HepG2 (cell line): Measurements from ENCODE around the gene FRMD4A. TPM values are rescaled to one million over a fixed set of nuclear protein-coding genes. Genes with fewer than 3 reads are reported as not detected.

Experiments
- ATAC-seq: fragments of 200-7000 bp; cut with Tn5 transposase; 3 replicates; pipeline ENCODE4 v1.9.1; 2020; ENCODE audit warnings: mild to moderate bottlenecking, moderate library complexity
- BruUV-seq: library from RNA; stranded (reverse); fragments of 400-500 nt; replicated peaks from 2 replicates; lab custom pipeline; 2021; lab: Mats Ljungman, UMichigan
- CTCF ChIA-PET: fragments of 300-600 bp; formaldehyde crosslinking; extraction: SDS; loops from one replicate; lab custom pipeline; 2021; ENCODE audit warnings: low total read pairs, inconsistent platforms, low intra/inter-chr PET ratio; lab: Yijun Ruan, JAX
- POLR2A ChIA-PET: fragments of 350-600 bp; sonication (Branson Sonifier 250); formaldehyde crosslinking; loops from one replicate; lab custom pipeline; 2020; ENCODE audit warnings: antibody characterized with exemption, inconsistent platforms; lab: Yijun Ruan, JAX
- DNase-seq: peaks from one replicate; pipeline ENCODE4 v3.0.0-alpha.2; 2015; ENCODE audit warnings: low spot score
- FAIRE-seq: peaks from 3 replicates; lab custom pipeline; 2011; peaks lifted over from hg19 to GRCh38; lab: Jason Lieb, UNC
- H2AFZ ChIP-seq: one replicate; pipeline ENCODE4 v1.6.1; 2011; ENCODE audit warnings: low read length, inconsistent platforms
- H3K27ac ChIP-seq: fragments of 300-600 bp; 3 replicates; pipeline ENCODE4 v1.8.0; 2011; ENCODE audit warnings: mixed run types, mild to moderate bottlenecking, mixed read lengths, low read length, inconsistent platforms; ENCODE audit not compliant: insufficient read depth; ENCODE audit errors: extremely low read length
- H3K27me3 ChIP-seq, 2 experiments: fragments of 200-600 bp in 1 of 2; 2 replicates in 1 of 2; 3 replicates in 1 of 2; pipeline versions ENCODE4 v1.6.0 to v1.8.0; 2011; ENCODE audit warnings: low read length in 2 of 2, mild to moderate bottlenecking in 2 of 2, moderate library complexity in 2 of 2, inconsistent platforms in 1 of 2; ENCODE audit not compliant: insufficient read depth in 2 of 2, control insufficient read depth in 1 of 2
- H3K36me3 ChIP-seq, 2 experiments: fragments of 200-600 bp in 1 of 2; replicated peaks in 1 of 2; 2 replicates in 1 of 2; 3 replicates in 1 of 2; pipeline versions ENCODE4 v1.5.1 to v1.8.0; 2011; ENCODE audit warnings: low read length in 2 of 2, inconsistent platforms in 1 of 2; ENCODE audit not compliant: insufficient read depth in 2 of 2, control insufficient read depth in 1 of 2
- H3K4me1 ChIP-seq: 2 replicates; pipeline ENCODE4 v1.5.1; 2012; ENCODE audit warnings: low read length, inconsistent platforms; ENCODE audit not compliant: insufficient read depth
- H3K4me2 ChIP-seq: 2 replicates; pipeline ENCODE4 v1.6.0; 2011; ENCODE audit warnings: low read depth, low read length, inconsistent platforms
- H3K4me3 ChIP-seq, 3 experiments: fragments of 200-600 bp in 1 of 3; sonication (generic), shearing (Covaris generic) in 1 of 3; replicated peaks in 1 of 3; 2 replicates each; pipeline ENCODE4 v1.5.1; 2011 to 2016; ENCODE audit warnings: low read length in 3 of 3, inconsistent platforms in 2 of 3, low read depth in 2 of 3, mild to moderate bottlenecking in 2 of 3, control low read depth in 1 of 3, mixed read lengths in 1 of 3; ENCODE audit not compliant: insufficient read depth in 1 of 3
- H3K79me2 ChIP-seq: one replicate; pipeline ENCODE4 v1.6.1; 2011; ENCODE audit warnings: low read length, inconsistent platforms; ENCODE audit not compliant: insufficient read depth
- H3K9ac ChIP-seq: 2 replicates; pipeline ENCODE4 v1.6.0; 2011; ENCODE audit warnings: mild to moderate bottlenecking, low read depth, low read length, inconsistent platforms; ENCODE audit not compliant: insufficient read depth
- H3K9me3 ChIP-seq: 2 replicates; pipeline ENCODE4 v1.5.1; 2012; ENCODE audit warnings: mild to moderate bottlenecking, low read length
- H4K20me1 ChIP-seq: 2 replicates; pipeline ENCODE4 v1.6.0; 2011; ENCODE audit warnings: inconsistent platforms, mild to moderate bottlenecking, low read length, moderate library complexity; ENCODE audit not compliant: insufficient read depth
- AHR ChIP-seq: IDR thresholded peaks from 2 replicates; pipeline ENCODE4 v1.6.1; 2018; ENCODE audit warnings: missing genetic modification reagents, missing compliant biosample characterization
- CHD2 ChIP-seq: IDR thresholded peaks from 2 replicates; pipeline ENCODE4 v1.6.1; 2011; ENCODE audit warnings: low read depth, low read length, improper control_type of control experiment
- FOXA3 ChIP-seq: IDR thresholded peaks from 2 replicates; pipeline ENCODE4 v1.6.1; 2016; ENCODE audit warnings: missing genetic modification reagents, missing compliant biosample characterization
- HHEX ChIP-seq: IDR thresholded peaks from 2 replicates; pipeline ENCODE4 v1.6.1; 2016; ENCODE audit warnings: control low read depth
- NCOA2 ChIP-seq: sonication (generic); formaldehyde crosslinking; IDR thresholded peaks from 2 replicates; pipeline ENCODE4 v1.8.0; 2022; ENCODE audit warnings: inconsistent platforms
- NR2F6 ChIP-seq, 2 experiments: IDR thresholded peaks; 2 replicates each; pipeline ENCODE4 v1.6.1; 2016; ENCODE audit warnings: antibody characterized with exemption in 1 of 2, mild to moderate bottlenecking in 1 of 2
- SIN3A ChIP-seq: IDR thresholded peaks from 2 replicates; pipeline ENCODE4 v1.6.1; 2011; ENCODE audit warnings: low read depth, mild to moderate bottlenecking, control low read depth, low read length, borderline replicate concordance
- SP140L ChIP-seq: sonication (generic); formaldehyde crosslinking; IDR thresholded peaks from 2 replicates; pipeline ENCODE4 v1.4.0; 2020; ENCODE audit warnings: missing genetic modification reagents, borderline replicate concordance
- SUZ12 ChIP-seq: fragments of 150-350 bp; IDR thresholded peaks from 2 replicates; pipeline ENCODE4 v1.6.1; 2014; ENCODE audit warnings: low read depth, low read length
- TBX3 ChIP-seq: fragments of 450-650 bp; IDR thresholded peaks from 2 replicates; pipeline ENCODE4 v1.6.1; 2017; ENCODE audit warnings: antibody characterized with exemption, mild to moderate bottlenecking, inconsistent platforms, borderline replicate concordance
- TCF7 ChIP-seq: sonication (generic); IDR thresholded peaks from 2 replicates; pipeline ENCODE4 v1.6.1; 2016; ENCODE audit warnings: antibody characterized with exemption, low read depth
- ZNF260 ChIP-seq: sonication (generic); formaldehyde crosslinking; IDR thresholded peaks from 2 replicates; pipeline ENCODE4 v1.4.0; 2020; ENCODE audit warnings: missing genetic modification reagents, low read depth, mild to moderate bottlenecking, borderline replicate concordance
- WGBS: methylation state at CpG from one replicate; pipeline ENCODE4 v1.1.6; 2017; ENCODE audit warnings: low lambda C conversion rate; 5-methylcytosine and 5-hydroxymethylcytosine counted together
- in situ Hi-C: cut with HindIII; loops from 2 replicates; pipeline ENCODE4 v1.10.0; 2017; ENCODE audit warnings: low pct_unique_long_range_greater_than_20kb; ENCODE audit not compliant: extremely low pct_ligation_motif_present
- intact Hi-C: fragments of 100-400 bp; cut with micrococcal nuclease; formaldehyde crosslinking; loops from one replicate; pipeline ENCODE4 v1.10.0; 2022; ENCODE audit not compliant: unreplicated experiment
- polyA plus RNA-seq, 8 experiments: library from polyadenylated mRNA; depleted of rRNA in 3 of 8; stranded (reverse) in 7 of 8; unstranded in 1 of 8; fragments of >200 nt; fragmentation: Illumina TruSeq in 4 of 8; extraction: Trizol in 4 of 8; gene quantifications; 2 replicates each; pipeline versions ENCODE4 v1.2.1 to v1.2.3, GENCODE V29; 2011 to 2016; ENCODE audit warnings: low read depth in 4 of 8, missing spikeins in 1 of 8, mixed read lengths in 1 of 8; ENCODE audit not compliant: insufficient read depth in 1 of 8
- total RNA-seq, 5 experiments: library from RNA; depleted of rRNA; stranded (reverse); fragments of >200 nt; fragmentation: Illumina TruSeq; extraction: Trizol; gene quantifications; 2 replicates each; pipeline ENCODE4 v1.2.3, GENCODE V29; 2016; ENCODE audit warnings: low read depth in 1 of 5
- TF ChIP-seq, protein P1 (sequence below): IDR thresholded peaks from 2 replicates; pipeline ENCODE4 v1.6.1; 2016; ENCODE audit warnings: low read depth, missing genetic modification reagents, missing compliant biosample characterization

FRMD4A gene
- total and polyA plus RNA-seq, 2 of the 13 experiments (the other 11 are each of a cell fraction or from before 2014, with no cell fraction given): 0.09 to 0.26 TPM

DNA sequence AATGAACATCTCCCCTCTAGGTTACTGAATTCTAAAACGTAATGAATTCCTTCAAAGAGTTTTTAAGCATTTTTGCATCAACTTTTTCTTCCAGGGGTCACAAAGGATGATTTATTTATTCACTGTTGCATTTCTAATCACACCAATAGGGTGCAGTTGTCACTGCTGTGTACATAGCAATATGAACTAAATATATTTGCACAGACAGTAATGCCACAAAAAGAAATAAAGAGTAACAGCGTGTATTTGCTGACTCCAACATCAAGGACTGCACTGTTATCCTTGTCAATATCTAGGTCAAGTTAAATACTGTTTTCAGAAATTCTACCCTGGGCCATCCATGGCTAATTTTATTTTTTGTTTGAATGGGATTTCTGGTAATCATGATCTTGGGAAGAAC lies 138.0 kb downstream of the FRMD4A start:
- FAIRE-seq (no peak), ATAC-seq (no peak), DNase-seq (no peak)
- Histone ChIP-seq H4K20me1 (no peaks in the 10 kb centered on the region), H3K36me3 (no peaks in the 10 kb centered on the region), H3K79me2 (no peaks in the 10 kb centered on the region), H3K4me3 (no peak overlapping the region), H3K4me2 (no peak overlapping the region), H3K4me1 (no peaks in the 10 kb centered on the region), H3K9me3 (no peaks in the 10 kb centered on the region), H3K27me3 (peaks cover 1 to 6% of the 10 kb centered on the region in 2 experiments; a peak in 3 of 5 replicates), H3K9ac (no peak overlapping the region), H2AFZ (no peak overlapping the region), H3K27ac (no peak overlapping the region)
- in situ Hi-C loops: loop anchor here (25.0 kb wide), 1 partner anchor 620 kb away; no protein-coding TSS in a partner anchor
- TF ChIP-seq CHD2: no peak
- no peak for TF ChIP-seq SP140L
- TF ChIP-seq SUZ12: no peak
- no peak for TF ChIP-seq AHR
- TF ChIP-seq ZNF260 (CRISPR knock-in tag): no peak
- no peak for TF ChIP-seq SIN3A
- 0 out of 2 replicates have a peak, but pooled peaks have one; percentile 33 for TF ChIP-seq NR2F6 (IDR thresholded peaks at IDR 0.05)
- no peak for TF ChIP-seq NR2F6 (CRISPR knock-in tag; IDR thresholded peaks at IDR 0.05)
- TF ChIP-seq TCF7: peak; percentile 43
- TF ChIP-seq HHEX (CRISPR knock-in tag): peak; percentile 86
- TF ChIP-seq NCOA2 (CRISPR knock-in tag): no peak
- peak; percentile 76; the same call in 1 of the 2 replicates for TF ChIP-seq TBX3
- TF ChIP-seq, protein P1, sequence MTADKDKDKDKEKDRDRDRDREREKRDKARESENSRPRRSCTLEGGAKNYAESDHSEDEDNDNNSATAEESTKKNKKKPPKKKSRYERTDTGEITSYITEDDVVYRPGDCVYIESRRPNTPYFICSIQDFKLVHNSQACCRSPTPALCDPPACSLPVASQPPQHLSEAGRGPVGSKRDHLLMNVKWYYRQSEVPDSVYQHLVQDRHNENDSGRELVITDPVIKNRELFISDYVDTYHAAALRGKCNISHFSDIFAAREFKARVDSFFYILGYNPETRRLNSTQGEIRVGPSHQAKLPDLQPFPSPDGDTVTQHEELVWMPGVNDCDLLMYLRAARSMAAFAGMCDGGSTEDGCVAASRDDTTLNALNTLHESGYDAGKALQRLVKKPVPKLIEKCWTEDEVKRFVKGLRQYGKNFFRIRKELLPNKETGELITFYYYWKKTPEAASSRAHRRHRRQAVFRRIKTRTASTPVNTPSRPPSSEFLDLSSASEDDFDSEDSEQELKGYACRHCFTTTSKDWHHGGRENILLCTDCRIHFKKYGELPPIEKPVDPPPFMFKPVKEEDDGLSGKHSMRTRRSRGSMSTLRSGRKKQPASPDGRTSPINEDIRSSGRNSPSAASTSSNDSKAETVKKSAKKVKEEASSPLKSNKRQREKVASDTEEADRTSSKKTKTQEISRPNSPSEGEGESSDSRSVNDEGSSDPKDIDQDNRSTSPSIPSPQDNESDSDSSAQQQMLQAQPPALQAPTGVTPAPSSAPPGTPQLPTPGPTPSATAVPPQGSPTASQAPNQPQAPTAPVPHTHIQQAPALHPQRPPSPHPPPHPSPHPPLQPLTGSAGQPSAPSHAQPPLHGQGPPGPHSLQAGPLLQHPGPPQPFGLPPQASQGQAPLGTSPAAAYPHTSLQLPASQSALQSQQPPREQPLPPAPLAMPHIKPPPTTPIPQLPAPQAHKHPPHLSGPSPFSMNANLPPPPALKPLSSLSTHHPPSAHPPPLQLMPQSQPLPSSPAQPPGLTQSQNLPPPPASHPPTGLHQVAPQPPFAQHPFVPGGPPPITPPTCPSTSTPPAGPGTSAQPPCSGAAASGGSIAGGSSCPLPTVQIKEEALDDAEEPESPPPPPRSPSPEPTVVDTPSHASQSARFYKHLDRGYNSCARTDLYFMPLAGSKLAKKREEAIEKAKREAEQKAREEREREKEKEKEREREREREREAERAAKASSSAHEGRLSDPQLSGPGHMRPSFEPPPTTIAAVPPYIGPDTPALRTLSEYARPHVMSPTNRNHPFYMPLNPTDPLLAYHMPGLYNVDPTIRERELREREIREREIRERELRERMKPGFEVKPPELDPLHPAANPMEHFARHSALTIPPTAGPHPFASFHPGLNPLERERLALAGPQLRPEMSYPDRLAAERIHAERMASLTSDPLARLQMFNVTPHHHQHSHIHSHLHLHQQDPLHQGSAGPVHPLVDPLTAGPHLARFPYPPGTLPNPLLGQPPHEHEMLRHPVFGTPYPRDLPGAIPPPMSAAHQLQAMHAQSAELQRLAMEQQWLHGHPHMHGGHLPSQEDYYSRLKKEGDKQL (CRISPR knock-in tag): peak; percentile 80; the same call in 1 of the 2 replicates
- peak; percentile 49 for TF ChIP-seq FOXA3 (CRISPR knock-in tag)
- CTCF ChIA-PET: no interaction called here
- 0% methylated on average over 2 of the region's 2 CpGs for WGBS
- no TSS peak for BruUV-seq
- intact Hi-C loops: loop anchor here (10.0 kb wide), 2 partner anchors 132 to 282 kb away; no protein-coding TSS in a partner anchor
- POLR2A ChIA-PET: no interaction called here
